GM19395 (cell line): ENCODE measurements around the gene PELI1.
"Not testable (repeated sequence)": the region's sequence is repeated elsewhere in the genome, so short reads cannot be mapped to it uniquely, and the experiment has no call there.

Experiments
- ATAC-seq: cut with Tn5 transposase; IDR thresholded peaks from one replicate; pipeline ENCODE4 v1.9.1; 2021; ENCODE audit warnings: mild to moderate bottlenecking, moderate library complexity; ENCODE audit not compliant: unreplicated experiment

The PELI1 gene

GRCh38 chr2:64093341-64093740 is 50.9 kb downstream of the PELI1 start:
- no peak for ATAC-seq

GRCh38 chr2:64092502-64092901 is 51.7 kb downstream of the PELI1 start:
- ATAC-seq = peak; percentile 74

GRCh38 chr2:64090264-64090663 is 54.0 kb downstream of the PELI1 start:
- ATAC-seq = no peak

DNA sequence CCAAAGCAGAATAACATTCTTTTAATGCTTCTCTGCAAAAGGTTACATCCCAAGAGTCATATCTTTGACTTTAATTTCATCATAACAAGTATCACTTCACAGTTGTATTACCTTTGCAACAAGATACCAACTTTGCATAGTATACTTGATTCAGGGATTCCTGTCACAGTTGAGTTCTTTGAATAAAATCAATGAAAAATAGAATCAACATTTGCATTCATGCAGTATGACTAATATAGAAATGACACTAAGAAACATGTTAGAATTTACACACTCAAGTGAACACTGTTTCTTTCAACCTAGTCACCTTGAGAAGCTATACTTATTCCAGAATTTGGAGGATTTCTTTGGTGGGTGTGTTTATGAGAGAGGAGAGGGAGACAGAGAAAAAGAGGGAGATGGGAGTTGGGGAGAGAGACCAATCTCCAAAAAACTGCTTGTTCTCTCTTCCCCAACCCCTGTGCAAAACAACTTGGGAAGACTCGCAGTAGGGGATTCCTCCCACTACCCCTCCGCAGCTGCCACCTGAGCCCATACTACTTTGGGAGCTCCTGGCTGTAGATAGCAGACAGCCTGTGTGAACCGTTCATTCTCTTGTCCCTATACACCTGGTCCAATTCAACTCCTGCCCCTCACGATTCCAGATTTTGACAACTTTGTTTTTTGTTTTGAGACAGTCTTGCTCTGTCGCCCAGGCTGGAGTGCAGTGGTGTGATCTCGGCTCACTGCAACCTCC is 57.7 kb downstream of the PELI1 start:
- no peak for ATAC-seq

DNA sequence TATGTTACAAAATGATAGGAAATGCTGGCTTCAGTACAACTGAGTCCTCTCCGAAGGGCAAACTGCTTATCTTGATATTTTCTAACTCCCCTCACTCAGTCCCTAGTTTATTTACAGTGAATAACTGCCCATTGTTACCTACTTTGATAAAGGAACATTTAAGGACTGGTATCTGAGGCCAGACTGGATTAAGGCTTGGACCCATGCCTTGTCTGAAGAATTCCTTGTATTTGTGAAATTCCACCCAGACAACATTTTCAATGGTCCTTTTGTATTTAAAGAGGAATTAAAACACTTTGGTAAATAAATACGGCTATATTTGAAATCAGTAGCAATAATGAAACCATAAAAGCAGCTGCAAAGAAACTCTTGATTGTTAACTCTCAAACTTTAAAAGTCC is 58.3 kb downstream of the PELI1 start:
- ATAC-seq = no peak

GRCh38 chr2:64081046-64081445 is 63.2 kb downstream of the PELI1 start:
- no peak for ATAC-seq

- ATAC-seq = no peak
Measured at GRCh38 chr2:64080179-64080578, 64.0 kb downstream of the PELI1 start.

DNA sequence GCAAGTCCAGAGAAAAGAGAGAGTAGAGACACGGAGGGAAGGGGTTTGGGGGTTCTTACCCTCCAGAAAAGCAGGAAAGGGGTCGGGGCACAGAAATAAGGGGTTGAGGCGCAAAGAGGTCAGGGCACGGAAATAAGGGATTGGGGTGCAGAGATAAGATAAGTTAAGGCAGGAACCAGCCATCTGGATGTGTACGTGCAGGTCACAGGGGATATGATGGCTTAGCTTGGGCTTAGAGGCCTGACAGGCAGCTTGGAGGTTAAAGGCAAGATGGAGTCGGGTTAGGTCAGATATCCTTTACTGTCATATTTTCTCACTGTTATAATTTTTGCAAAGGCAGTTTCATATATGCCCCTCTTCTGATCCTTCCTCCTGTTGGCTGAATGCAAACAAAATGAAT is 64.5 kb downstream of the PELI1 start:
- not testable (repeated sequence) for ATAC-seq

DNA sequence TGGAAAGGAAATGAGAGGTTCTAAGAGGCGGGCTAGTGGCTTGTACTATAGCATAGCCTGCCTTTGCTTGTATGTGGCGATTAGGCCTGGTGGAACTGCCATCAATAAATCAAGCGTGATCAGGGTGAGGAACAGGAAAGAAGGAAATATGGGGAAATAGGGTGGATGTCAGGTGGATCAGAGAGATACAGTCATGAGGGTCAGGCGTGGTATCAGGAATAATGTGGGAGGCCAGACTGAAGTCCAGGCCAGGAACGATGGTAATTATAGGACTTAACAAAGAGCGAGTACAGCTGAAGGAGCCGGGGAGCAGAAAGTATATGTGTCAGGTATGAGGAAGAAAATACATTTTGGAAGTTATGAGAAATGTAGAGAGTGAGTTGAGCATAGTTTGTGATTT is 67.4 kb downstream of the PELI1 start:
- not testable (repeated sequence) for ATAC-seq

DNA sequence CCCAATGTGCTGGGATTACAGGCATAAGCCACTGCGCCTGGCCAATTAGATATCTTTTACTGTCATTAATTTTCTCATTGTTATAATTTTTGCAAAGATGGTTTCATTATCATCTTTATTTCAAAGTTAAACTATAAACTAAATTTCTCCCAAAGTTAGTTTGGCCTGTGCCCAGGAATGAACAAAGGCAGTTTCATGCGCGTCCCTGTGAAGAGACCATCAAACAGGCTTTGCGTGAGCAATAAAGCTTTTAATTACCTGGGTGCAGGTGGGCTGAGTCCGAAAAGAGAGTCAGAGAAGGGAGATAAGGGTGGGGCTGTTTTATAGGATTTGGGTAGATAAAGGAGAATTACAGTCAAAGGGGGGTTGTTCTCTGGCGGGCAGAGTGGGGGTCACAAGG is 69.6 kb downstream of the PELI1 start:
- not testable (repeated sequence) for ATAC-seq

- ATAC-seq = no peak
Measured at GRCh38 chr2:64067326-64067725, 76.9 kb downstream of the PELI1 start.

- ATAC-seq = no peak
Measured at GRCh38 chr2:64065516-64065915, 78.7 kb downstream of the PELI1 start.

DNA sequence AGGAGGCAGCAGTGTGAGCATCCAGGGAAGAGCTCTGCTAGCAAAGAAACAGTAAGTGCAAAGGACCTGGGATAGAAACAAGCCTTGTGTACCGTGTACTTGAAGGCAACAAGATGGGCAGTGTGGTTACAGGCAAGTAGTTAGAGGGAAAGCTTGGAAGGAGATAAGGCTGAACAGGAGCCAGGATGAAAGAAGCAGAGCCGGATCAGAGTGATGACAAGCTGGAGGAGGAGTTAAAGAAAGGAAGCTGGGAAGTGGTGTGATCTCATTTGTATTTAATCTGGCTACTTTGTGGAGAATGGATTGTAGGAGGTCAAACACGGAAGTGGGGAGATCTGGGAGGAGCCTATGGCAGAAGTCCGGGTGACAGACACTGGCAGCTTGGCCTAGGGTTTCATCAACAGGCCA is 80.3 kb downstream of the PELI1 start:
- ATAC-seq = no peak

DNA sequence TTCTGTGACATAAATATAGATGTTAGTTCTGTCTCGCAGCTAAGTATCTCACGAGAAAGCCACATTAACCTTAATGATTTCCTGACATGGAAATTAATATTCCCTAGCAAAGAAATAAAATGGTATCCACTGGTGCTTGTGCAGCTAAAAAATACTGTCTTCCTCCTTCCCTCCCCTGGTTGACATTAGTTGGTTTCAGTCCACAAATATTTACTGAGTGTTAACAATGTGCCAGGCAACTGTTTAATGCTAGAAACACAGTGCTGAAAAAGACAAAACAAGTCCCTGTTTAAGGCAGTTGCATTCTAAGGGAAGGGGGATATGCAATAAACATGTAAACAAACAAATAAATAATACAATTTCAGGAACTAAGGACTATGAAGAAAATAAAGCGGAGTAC is 80.8 kb downstream of the PELI1 start:
- ATAC-seq = no peak

DNA sequence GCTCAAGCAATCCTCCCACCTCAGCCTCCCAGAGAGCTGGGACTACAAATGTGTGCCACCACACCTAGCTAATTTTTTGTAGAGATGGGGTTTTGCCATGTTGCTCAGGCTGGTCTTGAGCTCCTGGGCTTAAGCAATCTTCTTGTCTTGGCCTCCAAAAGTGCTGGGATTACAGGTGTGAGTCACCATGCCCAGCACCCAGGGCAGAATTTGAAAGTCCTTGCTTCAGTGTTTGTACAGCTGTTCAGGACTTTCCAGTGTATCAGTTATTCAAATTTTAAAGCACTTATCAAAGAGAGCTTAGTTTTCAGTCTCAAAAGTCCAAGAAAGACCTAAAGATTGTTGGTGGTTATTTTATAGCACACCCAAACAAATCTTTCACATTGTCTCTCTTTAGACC is 81.4 kb downstream of the PELI1 start:
- ATAC-seq = peak; percentile 82

- ATAC-seq = no peak
Measured at GRCh38 chr2:64059270-64059669, 85.0 kb downstream of the PELI1 start.

GRCh38 chr2:64056021-64056420 is 88.2 kb downstream of the PELI1 start:
- no peak for ATAC-seq

DNA sequence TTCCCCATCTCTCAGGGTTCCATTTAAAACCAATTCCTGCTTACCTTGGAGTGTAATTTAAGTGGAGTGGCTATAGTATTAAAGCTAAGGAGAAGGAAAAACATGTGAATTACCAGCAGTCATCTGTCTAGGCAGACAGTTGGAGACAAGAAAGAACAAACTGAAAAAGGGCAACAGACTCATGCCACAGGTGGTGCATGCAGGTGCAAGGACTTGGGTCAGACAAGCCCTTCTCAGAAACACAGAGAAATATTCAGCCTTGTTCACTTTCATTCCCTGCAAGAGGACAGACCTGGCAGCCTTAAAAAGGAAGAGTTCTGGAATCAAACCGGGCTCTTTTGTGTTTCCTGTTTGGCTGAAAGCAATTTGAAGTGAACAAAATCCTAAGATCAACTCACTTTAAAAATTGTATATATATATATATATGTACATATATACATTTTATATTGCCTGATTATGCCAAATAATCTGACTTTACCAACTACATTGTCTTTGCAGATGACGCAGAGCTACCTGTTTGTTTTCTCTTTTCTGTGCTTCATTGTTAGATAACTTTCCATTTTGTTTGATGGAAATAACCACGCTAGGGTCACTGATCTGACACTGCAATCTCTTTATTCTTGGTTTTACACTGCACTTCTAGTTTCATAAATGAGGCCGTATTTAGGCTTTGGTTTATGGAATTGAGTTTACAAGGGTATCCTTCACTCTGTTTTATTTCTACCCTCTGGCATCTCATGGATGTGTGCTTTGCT is 89.9 kb downstream of the PELI1 start:
- ATAC-seq = no peak

- no peak for ATAC-seq
Measured at GRCh38 chr2:64052463-64053241, 91.6 kb downstream of the PELI1 start.

GRCh38 chr2:64049633-64050220 is 94.5 kb downstream of the PELI1 start:
- peak; percentile 72 for ATAC-seq

- no peak for ATAC-seq
Measured at GRCh38 chr2:64045938-64046337, 98.3 kb downstream of the PELI1 start.
